Right cardiac atrium (tissue), 5 donors: ENCODE measurements around the gene HDC. TPM values are rescaled to one million over a fixed set of nuclear protein-coding genes. Genes with fewer than 3 reads are reported as not detected.

Source experiments
- ATAC-seq, 2 donors: fragments of 200-7000 bp; cut with Tn5 transposase; one replicate each; pipeline versions ENCODE4 v1.8.0 to v1.9.1; 2020; ENCODE audit warnings: moderate library complexity in 2 of 2, mild to moderate bottlenecking in 1 of 2
- DNase-seq, 3 donors: peaks; one replicate each; pipeline ENCODE4 v3.0.0-alpha.2; 2020
- H3K27ac ChIP-seq: one replicate; pipeline ENCODE4 v1.5.1; 2013; ENCODE audit warnings: mild to moderate bottlenecking, low read length, control low read depth, moderate library complexity
- H3K27me3 ChIP-seq: one replicate; pipeline ENCODE4 v1.6.1; 2013; ENCODE audit not compliant: control insufficient read depth, insufficient read depth
- H3K4me1 ChIP-seq: one replicate; pipeline ENCODE4 v1.6.1; 2013; ENCODE audit warnings: low read length; ENCODE audit not compliant: control insufficient read depth, insufficient read depth
- H3K4me3 ChIP-seq: one replicate; pipeline ENCODE4 v1.5.1; 2013; ENCODE audit warnings: low read length, control low read depth
- H3K9me3 ChIP-seq: one replicate; pipeline ENCODE4 v1.6.1; 2013; ENCODE audit warnings: low read length; ENCODE audit not compliant: control insufficient read depth
- WGBS: extraction: QIAGEN DNeasy Blood & Tissue Kit; methylation state at CpG from one replicate; pipeline ENCODE4 v1.1.7; 2013; 5-methylcytosine and 5-hydroxymethylcytosine counted together
- intact Hi-C, 4 donors: fragments of 100-400 bp; cut with DNase I; formaldehyde crosslinking; loops; one replicate each; pipeline versions ENCODE4 v1.11.0 to v1.14.0; 2022 to 2023
- polyA plus RNA-seq: library from polyadenylated mRNA; stranded (reverse); fragments of 200-250 nt; gene quantifications from one replicate; pipeline ENCODE4 v1.2.3, GENCODE V29; 2013
- total RNA-seq, 4 donors: library from RNA; stranded (reverse); fragmentation: NEBNext Ultra II Directional; extraction: Animal tissue kit (Norgen Biotek cat#: 25700); gene quantifications; one replicate each; pipeline ENCODE4 v1.2.1, GENCODE V29; 2021
- donor health status: healthy with polysubstance abuse.
- donor health status: DM: no; HTN: yes; CAD: no.
- donor health status: DM: no; HTN: no; CAD: no.
- donor health status: DM: no; HTN: yes; CAD: no; lungs with severe emphysema.
- donor health status: DM: yes; HTN: yes; CAD: no.

The HDC gene
- total and polyA plus RNA-seq, 5 donors = 0.12 to 0.62 (median 0.56) TPM; not detected in 2

DNA sequence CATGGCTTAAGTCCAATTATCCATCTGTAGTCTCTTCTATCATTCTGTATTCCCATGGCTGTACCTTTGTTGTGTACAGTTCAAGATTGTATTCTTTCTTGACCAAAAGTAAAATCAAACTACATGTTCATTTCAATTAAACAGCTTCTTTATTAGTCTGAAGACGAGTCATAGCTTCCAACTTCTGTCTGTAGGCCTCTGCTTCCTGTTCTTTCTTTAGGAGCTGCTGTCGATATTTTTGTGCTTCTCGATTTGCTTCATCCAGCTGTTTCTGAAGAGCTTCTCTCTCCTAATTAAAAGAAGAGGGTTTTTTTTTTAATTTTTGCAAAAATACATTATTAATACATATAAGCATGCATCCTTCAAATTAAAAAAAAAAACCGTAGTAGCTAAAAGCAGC is 13.0 kb upstream of the HDC start:
- no peak overlapping the region for H3K27ac ChIP-seq
- no peaks in the 10 kb centered on the region for H3K27me3 ChIP-seq
- intact Hi-C loops = no loop called here
- WGBS = 73% methylated on average over 4 of the region's 4 CpGs
- DNase-seq = no peak
- H3K4me1 ChIP-seq = no peaks in the 10 kb centered on the region
- no peaks in the 10 kb centered on the region for H3K9me3 ChIP-seq
- H3K4me3 ChIP-seq = no peak overlapping the region
- ATAC-seq = no peak

DNA sequence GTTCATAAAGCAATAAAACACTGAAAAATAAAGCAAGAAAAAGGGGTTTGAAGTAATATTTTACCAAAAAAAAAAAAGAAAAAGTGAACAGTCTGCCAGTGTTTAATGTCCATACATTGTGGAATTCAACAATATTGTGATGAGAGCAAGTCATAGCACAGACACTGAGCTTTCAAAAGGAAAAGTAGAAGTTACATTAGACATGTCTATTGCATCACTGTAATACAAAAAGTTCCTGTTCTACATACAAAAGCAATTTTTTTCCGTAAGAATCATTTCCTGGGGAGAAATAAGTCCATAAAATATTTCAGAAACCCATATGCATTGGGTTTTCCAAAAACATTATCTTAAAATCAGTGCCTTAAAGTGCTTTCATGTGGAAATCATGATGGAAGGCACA is 11.8 kb upstream of the HDC start:
- Histone ChIP-seq H3K27ac (no peak overlapping the region), H3K4me3 (no peak overlapping the region), H3K27me3 (no peaks in the 10 kb centered on the region), H3K4me1 (no peaks in the 10 kb centered on the region), H3K9me3 (no peaks in the 10 kb centered on the region)
- no peak for DNase-seq
- WGBS = 75% methylated on average over 1 of the region's 1 CpG
- ATAC-seq = no peak
- intact Hi-C loops = no loop called here

DNA sequence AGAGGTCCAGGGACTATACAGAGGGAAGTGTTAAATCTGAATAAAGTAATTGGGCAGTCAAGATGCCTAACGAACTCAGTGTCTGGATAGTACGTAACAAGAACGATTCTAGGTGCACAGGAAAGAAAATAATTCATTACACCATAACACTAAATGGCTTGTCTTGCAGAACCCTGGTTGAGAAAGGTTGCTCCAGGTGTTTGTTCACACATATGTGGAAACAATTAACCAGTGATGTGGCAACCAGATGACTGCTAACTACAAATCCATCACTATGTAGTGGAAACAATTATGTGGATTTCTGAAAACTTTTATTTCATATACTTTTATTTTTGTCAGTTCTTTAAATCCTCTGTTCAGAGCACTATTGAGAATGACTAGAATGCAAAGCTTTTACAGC is 10.4 kb upstream of the HDC start:
- 78% methylated on average over 3 of the region's 3 CpGs for WGBS
- Histone ChIP-seq H3K27ac (no peak overlapping the region), H3K4me3 (no peak overlapping the region), H3K9me3 (no peaks in the 10 kb centered on the region), H3K27me3 (no peaks in the 10 kb centered on the region), H3K4me1 (no peaks in the 10 kb centered on the region)
- no peak for DNase-seq
- no peak for ATAC-seq
- intact Hi-C loops = no loop called here

DNA sequence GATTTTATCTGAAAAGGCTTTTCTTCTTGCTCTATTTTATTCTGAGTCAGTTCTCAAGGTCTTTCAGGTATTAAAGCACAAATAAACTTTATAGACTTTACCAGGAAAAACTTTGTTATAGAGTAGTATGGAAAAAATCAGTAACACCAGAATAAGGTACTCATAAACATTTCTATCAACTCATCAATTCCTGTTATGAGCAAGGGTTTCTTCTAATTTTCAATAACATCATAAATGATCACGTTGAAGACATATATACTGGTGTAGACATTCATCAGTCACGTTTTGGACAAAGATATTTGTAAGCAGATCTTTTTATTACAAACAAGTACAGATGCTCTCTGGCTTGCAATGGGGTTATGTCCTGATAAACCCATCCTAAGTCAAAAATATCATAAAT is 9.6 kb upstream of the HDC start:
- no peak overlapping the region for H3K4me3 ChIP-seq
- no peaks in the 10 kb centered on the region for H3K27me3 ChIP-seq
- intact Hi-C loops = no loop called here
- no peaks in the 10 kb centered on the region for H3K9me3 ChIP-seq
- ATAC-seq (no peak), DNase-seq (no peak)
- H3K4me1 ChIP-seq = no peaks in the 10 kb centered on the region
- no peak overlapping the region for H3K27ac ChIP-seq
- WGBS = 46% methylated on average over 2 of the region's 2 CpGs

DNA sequence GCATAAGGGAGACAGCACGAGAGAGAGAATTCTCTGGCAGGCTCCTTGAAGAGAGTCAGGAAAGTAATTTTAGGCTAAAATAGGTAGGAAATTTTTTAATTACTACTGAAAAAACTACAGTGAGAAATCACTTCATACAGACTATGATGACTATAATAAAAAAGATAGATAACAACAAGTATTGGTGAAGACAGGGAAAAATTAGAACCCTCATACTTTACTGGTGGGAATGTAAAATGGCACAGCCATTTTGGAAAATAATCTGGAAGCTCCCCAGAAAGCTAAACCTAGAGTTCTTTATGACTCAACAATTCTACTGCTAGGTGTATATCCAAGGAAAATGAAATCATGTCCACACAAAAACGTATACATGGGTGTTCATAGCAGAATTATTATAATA is 2.1 kb upstream of the HDC start:
- no peak for ATAC-seq

DNA sequence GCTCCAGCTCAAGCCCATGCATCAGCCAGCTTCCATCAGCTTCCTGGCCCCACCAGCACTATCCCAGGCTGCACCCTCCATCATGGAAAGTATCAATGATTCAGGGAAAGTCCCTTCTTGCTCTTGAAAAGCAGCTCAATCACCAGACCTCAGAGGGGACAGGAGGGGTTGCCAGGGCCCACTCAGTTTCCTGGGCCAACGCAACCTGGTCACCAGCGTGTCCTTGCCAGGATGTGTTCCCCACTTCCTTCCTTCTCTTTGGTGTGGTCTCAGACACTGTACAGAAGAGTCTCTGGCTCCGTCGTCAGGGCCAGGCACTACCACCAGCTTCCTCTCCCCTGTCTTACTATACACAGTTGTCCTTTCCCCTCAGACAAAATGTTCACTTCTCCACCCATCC is 3.0 kb downstream of the HDC start:
- 54% methylated on average over 4 of the region's 4 CpGs for WGBS
- Histone ChIP-seq H3K4me3 (no peak overlapping the region), H3K9me3 (peaks cover 2% of the 10 kb centered on the region), H3K4me1 (no peaks in the 10 kb centered on the region), H3K27ac (no peak overlapping the region), H3K27me3 (no peaks in the 10 kb centered on the region)
- no peak for DNase-seq
- intact Hi-C loops = no loop called here
- ATAC-seq = no peak

More for the DNA sequence above, 2.1 kb upstream of the HDC start:
- Histone ChIP-seq H3K4me1 (no peaks in the 10 kb centered on the region), H3K4me3 (no peak overlapping the region), H3K27me3 (no peaks in the 10 kb centered on the region), H3K9me3 (peaks cover 2% of the 10 kb centered on the region), H3K27ac (no peak overlapping the region)
- DNase-seq = no peak
- 74% methylated on average over 2 of the region's 2 CpGs for WGBS
- intact Hi-C loops = no loop called here

DNA sequence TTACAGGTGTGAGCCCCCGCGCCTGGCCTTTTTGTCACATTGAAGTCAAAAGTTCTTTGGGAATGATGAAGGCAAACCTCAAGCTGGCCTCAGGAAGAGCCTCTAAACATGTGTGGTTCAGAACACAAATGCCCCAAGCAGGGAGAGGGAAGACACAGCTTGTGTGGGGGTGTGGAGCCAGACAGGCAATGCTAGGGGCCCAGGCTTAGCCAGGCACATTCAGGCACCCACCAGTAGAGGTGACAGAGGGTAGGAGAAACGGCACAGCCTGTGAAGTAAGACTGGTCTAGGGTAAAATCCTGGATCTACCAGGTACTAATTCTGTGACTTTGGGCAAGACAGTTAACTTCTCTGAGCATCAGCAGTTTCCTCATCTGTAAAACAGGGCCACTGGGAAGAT is 3.5 kb downstream of the HDC start:
- ATAC-seq (no peak), DNase-seq (no peak)
- intact Hi-C loops = no loop called here
- Histone ChIP-seq H3K4me1 (no peaks in the 10 kb centered on the region), H3K9me3 (peaks cover under 1% of the 10 kb centered on the region), H3K27me3 (no peaks in the 10 kb centered on the region), H3K4me3 (no peak overlapping the region), H3K27ac (no peak overlapping the region)
- 90% methylated on average over 3 of the region's 3 CpGs for WGBS

DNA sequence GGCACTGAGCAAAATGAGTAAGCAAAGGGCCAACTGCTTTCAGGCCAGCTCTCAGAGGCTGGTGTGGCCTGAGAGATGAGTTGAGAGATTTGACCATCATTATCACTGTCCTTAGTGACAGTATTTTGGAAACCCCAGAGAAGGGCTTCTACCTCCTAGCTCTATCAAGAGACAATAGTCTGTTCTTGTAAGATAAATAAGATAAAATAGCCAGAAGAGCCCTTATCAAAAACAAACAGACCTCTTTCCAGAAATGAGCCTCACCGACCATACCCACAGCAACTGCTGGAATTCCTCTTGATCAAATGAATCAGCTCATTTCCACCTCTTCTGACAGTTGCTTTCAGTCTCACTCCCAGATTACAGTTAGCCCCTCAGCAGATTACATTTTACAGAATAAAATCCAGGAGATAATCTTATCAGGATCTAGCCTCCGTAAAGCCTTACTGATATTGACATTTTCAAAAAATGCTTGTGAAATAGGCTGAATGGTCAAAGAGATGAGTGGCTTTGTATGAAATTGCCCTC is 4.5 kb downstream of the HDC start:
- intact Hi-C loops = no loop called here
- DNase-seq (no peak), ATAC-seq (no peak)
- no peaks in the 10 kb centered on the region for H3K4me1 ChIP-seq
- H3K9me3 ChIP-seq = no peaks in the 10 kb centered on the region
- no peak overlapping the region for H3K27ac ChIP-seq
- H3K4me3 ChIP-seq = no peak overlapping the region
- H3K27me3 ChIP-seq = no peaks in the 10 kb centered on the region
- 61% methylated on average over 2 of the region's 2 CpGs for WGBS

DNA sequence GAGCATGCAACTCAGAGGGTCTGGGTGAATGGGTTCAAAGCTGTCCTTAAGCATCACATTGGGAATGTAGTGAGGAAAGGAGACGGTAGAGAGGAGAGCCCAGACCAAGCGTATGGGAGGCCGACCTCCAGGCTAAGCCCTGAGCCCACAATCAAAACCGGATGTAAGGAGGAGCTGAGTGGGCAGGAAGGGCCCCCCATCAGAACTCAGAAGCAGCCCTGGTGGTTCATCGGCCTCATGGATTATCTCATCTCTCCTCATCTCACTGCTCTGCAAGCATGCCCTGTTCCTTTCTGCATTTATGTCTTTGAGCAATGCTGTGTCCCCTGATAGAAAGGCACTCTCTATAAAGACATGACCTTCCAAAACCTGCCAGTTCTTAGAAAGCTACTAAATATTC is 6.2 kb downstream of the HDC start:
- no peak for DNase-seq
- 72% methylated on average over 5 of the region's 5 CpGs for WGBS
- H3K4me1 ChIP-seq = no peaks in the 10 kb centered on the region
- H3K9me3 ChIP-seq = no peaks in the 10 kb centered on the region
- intact Hi-C loops = no loop called here
- ATAC-seq = no peak
- H3K4me3 ChIP-seq = no peak overlapping the region
- H3K27ac ChIP-seq = no peak overlapping the region
- H3K27me3 ChIP-seq = no peaks in the 10 kb centered on the region

DNA sequence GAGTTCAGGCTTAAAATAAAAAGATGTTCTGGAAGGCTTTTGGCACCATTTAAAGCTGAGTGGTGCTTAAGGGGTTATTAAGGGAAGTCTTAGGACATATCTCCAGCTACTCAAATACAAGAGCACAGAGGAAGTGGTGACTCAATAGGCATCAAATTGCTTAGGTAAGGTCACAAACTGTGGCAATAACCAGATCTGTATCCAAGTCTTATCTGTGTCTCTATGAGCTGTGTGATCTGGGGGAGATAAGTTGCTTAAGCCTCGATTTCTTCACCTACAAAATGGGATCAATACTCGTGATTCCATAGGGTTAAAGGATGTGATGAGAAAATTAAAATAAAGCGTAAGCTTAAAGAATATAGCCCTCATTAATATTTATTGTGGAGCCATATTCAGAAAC is 7.6 kb downstream of the HDC start:
- intact Hi-C loops = no loop called here
- WGBS = 83% methylated on average over 3 of the region's 3 CpGs

DNA sequence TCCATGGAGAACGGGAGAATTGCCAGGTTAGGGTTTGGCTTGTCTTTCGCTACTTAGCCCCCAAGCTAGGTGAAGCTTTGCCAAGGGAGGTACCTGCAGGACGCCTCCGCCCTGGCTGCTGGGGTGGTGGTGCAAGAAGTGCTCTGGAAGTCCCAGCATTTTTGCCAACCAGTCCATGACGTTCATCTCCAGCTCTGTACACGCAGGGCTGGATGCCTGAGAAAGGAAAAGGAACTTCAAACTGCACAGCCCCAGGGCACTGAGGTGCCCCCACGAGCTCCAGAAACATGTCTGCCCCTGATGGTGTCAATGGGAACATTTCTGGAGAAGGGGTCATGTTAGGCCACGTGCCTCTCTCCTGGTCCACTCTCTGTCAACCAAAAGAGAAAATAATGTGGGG is 8.2 kb downstream of the HDC start:
- Histone ChIP-seq H3K9me3 (no peaks in the 10 kb centered on the region), H3K27ac (no peak overlapping the region), H3K4me3 (no peak overlapping the region), H3K27me3 (no peaks in the 10 kb centered on the region), H3K4me1 (no peaks in the 10 kb centered on the region)
- ATAC-seq (no peak), DNase-seq (no peak)
- WGBS = 81% methylated on average over 8 of the region's 8 CpGs
- intact Hi-C loops = no loop called here

More for the DNA sequence above, 7.6 kb downstream of the HDC start:
- H3K27ac ChIP-seq = no peak overlapping the region
- no peak for DNase-seq
- H3K4me1 ChIP-seq = no peaks in the 10 kb centered on the region
- H3K27me3 ChIP-seq = no peaks in the 10 kb centered on the region
- no peak overlapping the region for H3K4me3 ChIP-seq
- peak in 1 of 2 donors; percentile 32 for ATAC-seq
- H3K9me3 ChIP-seq = no peaks in the 10 kb centered on the region
